Measurements from ENCODE around the gene CDC42BPG. TPM values are rescaled to one million over a fixed set of nuclear protein-coding genes. Genes with fewer than 3 reads are reported as not detected.
A peak's percentile ranks its signal among the peaks of the same experiment; 100 is the strongest.

CDC42BPG gene
- total and polyA plus RNA-seq, 9 of the 15 experiments (the other 6 are each of a cell fraction or from before 2014, with no cell fraction given): 0.04 to 8.8 (median 2.1) TPM

DNA sequence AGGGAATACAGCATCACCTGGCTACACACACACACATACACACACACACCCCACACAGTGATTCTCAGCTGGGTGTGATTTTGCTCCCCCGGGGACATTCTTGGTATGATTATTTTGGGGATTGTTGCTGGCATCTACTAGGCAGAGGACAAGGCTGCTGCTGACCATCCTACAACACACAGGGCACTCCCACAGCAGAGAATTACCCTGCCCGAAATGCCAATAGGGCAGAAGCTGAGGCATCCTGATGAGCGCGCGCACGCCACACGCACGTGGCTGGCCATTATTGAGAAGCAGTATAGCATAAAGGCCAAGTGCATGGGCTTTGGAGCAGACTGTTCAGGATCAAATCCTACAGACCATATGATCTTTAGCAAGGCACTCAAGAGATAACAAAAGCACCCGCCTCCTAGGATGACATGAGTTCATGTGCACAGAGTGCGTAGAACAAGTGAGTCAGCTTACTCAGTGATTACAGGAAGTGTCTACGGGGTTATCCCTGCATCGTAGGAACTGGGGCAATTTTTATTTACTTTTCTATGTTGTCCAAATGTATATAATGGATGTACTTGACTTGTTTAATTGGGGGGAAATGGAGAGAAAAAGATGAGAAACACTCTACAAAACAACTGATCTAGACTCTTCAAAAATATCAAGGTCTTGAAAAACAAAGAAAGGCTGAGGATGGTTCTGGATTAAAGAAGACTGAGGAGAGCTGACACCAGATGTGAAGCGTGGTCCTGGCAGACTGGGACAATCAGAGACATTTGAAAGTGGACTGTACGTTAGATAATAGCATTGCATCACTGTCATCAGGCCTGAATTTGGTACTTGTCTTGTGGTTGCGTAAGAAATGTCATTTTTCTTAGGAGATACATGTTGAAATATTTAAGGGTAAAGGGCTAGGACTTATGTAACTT, 41.2 kb upstream of the CDC42BPG start (continued):
- TF ChIP-seq, protein P1, sequence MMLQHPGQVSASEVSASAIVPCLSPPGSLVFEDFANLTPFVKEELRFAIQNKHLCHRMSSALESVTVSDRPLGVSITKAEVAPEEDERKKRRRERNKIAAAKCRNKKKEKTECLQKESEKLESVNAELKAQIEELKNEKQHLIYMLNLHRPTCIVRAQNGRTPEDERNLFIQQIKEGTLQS (IDR thresholded peaks at IDR 0.05): peak; percentile 96
- TF ChIP-seq, protein P1 (CRISPR knock-in tag; conservative IDR thresholded peaks at IDR 0.05): no peak; the same call in 1 of the 2 replicates
- TF ChIP-seq, protein P2, sequence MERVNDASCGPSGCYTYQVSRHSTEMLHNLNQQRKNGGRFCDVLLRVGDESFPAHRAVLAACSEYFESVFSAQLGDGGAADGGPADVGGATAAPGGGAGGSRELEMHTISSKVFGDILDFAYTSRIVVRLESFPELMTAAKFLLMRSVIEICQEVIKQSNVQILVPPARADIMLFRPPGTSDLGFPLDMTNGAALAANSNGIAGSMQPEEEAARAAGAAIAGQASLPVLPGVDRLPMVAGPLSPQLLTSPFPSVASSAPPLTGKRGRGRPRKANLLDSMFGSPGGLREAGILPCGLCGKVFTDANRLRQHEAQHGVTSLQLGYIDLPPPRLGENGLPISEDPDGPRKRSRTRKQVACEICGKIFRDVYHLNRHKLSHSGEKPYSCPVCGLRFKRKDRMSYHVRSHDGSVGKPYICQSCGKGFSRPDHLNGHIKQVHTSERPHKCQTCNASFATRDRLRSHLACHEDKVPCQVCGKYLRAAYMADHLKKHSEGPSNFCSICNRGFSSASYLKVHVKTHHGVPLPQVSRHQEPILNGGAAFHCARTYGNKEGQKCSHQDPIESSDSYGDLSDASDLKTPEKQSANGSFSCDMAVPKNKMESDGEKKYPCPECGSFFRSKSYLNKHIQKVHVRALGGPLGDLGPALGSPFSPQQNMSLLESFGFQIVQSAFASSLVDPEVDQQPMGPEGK (CRISPR knock-in tag; IDR thresholded peaks at IDR 0.05; ENCODE audit: borderline replicate concordance): no peak
- TF ChIP-seq, protein P3, sequence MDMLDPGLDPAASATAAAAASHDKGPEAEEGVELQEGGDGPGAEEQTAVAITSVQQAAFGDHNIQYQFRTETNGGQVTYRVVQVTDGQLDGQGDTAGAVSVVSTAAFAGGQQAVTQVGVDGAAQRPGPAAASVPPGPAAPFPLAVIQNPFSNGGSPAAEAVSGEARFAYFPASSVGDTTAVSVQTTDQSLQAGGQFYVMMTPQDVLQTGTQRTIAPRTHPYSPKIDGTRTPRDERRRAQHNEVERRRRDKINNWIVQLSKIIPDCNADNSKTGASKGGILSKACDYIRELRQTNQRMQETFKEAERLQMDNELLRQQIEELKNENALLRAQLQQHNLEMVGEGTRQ (CRISPR knock-in tag; IDR thresholded peaks at IDR 0.05): no peak
- TF ChIP-seq, protein P4, sequence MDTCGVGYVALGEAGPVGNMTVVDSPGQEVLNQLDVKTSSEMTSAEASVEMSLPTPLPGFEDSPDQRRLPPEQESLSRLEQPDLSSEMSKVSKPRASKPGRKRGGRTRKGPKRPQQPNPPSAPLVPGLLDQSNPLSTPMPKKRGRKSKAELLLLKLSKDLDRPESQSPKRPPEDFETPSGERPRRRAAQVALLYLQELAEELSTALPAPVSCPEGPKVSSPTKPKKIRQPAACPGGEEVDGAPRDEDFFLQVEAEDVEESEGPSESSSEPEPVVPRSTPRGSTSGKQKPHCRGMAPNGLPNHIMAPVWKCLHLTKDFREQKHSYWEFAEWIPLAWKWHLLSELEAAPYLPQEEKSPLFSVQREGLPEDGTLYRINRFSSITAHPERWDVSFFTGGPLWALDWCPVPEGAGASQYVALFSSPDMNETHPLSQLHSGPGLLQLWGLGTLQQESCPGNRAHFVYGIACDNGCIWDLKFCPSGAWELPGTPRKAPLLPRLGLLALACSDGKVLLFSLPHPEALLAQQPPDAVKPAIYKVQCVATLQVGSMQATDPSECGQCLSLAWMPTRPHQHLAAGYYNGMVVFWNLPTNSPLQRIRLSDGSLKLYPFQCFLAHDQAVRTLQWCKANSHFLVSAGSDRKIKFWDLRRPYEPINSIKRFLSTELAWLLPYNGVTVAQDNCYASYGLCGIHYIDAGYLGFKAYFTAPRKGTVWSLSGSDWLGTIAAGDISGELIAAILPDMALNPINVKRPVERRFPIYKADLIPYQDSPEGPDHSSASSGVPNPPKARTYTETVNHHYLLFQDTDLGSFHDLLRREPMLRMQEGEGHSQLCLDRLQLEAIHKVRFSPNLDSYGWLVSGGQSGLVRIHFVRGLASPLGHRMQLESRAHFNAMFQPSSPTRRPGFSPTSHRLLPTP (IDR thresholded peaks at IDR 0.05; ENCODE audit: borderline replicate concordance, extremely low read depth, insufficient read length): no peak
- TF ChIP-seq ETS2 (tag; IDR thresholded peaks at IDR 0.05; ENCODE audit: borderline replicate concordance, poor library complexity, severe bottlenecking) (no peak), MAFG (tag; conservative IDR thresholded peaks at IDR 0.05) (peak; percentile 61), WHSC1 (IDR thresholded peaks at IDR 0.05; ENCODE audit: low read length) (no peak), DACH1 (IDR thresholded peaks at IDR 0.05; ENCODE audit: partially characterized antibody) (peak; percentile 33), NELFE (IDR thresholded peaks at IDR 0.05; ENCODE audit: insufficient read depth, insufficient read length) (no peak), ELF1 (tag; IDR thresholded peaks at IDR 0.05) (peak; percentile 84)
- TF ChIP-seq, protein P5, sequence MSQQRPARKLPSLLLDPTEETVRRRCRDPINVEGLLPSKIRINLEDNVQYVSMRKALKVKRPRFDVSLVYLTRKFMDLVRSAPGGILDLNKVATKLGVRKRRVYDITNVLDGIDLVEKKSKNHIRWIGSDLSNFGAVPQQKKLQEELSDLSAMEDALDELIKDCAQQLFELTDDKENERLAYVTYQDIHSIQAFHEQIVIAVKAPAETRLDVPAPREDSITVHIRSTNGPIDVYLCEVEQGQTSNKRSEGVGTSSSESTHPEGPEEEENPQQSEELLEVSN (IDR thresholded peaks at IDR 0.05; ENCODE audit: borderline replicate concordance in 1 of 2, extremely low read depth in 1 of 2, insufficient read depth in 1 of 2, insufficient read length in 1 of 2, low read depth in 1 of 2, low read length in 1 of 2, poor library complexity in 1 of 2, severe bottlenecking in 1 of 2): peak; percentile 68 to 81
- TF ChIP-seq, protein P6, sequence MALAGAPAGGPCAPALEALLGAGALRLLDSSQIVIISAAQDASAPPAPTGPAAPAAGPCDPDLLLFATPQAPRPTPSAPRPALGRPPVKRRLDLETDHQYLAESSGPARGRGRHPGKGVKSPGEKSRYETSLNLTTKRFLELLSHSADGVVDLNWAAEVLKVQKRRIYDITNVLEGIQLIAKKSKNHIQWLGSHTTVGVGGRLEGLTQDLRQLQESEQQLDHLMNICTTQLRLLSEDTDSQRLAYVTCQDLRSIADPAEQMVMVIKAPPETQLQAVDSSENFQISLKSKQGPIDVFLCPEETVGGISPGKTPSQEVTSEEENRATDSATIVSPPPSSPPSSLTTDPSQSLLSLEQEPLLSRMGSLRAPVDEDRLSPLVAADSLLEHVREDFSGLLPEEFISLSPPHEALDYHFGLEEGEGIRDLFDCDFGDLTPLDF (CRISPR knock-in tag; IDR thresholded peaks at IDR 0.05): peak; percentile 67; the same call in 1 of the 2 replicates

All from K562 (cell line).